ENCODE data around the gene MEA1.

The MEA1 gene

DNA sequence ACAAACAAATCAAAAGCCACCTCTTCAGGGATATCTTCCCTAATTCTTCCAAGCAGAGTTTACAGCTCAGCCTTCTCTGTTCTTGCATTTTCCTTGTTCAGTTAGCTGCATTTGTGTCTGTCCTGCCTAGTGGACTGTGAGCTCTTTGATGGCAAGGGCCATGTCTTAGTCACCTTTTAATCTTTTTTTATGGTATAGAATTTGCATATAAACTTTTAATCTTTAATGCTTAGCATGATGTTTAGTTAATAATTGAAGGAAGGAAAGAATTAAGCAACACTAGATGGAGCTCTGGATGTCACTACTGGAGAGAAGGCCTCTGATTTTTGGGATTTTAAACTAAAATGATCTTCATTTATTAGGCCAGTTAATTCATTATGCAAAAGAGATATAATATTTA lies 17.2 kb downstream of the MEA1 start:
- FAIRE-seq (no peak), DNase-seq (ENCODE audit: insufficient read length, low spot score) (no peak)
- no peak for TF ChIP-seq POLR2AphosphoS5 (IDR thresholded peaks at IDR 0.05; ENCODE audit: low read depth, low read length)
- no peak for TF ChIP-seq TAF1 (IDR thresholded peaks at IDR 0.05; ENCODE audit: low read depth, low read length)
- no peak for TF ChIP-seq POLR2A (IDR thresholded peaks at IDR 0.05; ENCODE audit: low read depth, low read length)
- no peak for TF ChIP-seq POU2F2 (IDR thresholded peaks at IDR 0.05; ENCODE audit: low read depth, low read length)
- no peak for TF ChIP-seq SPI1 (IDR thresholded peaks at IDR 0.05; ENCODE audit: low read depth, low read length)
- no peak for TF ChIP-seq PAX5 (IDR thresholded peaks at IDR 0.05; ENCODE audit: insufficient read depth, low read length, severe bottlenecking)

DNA sequence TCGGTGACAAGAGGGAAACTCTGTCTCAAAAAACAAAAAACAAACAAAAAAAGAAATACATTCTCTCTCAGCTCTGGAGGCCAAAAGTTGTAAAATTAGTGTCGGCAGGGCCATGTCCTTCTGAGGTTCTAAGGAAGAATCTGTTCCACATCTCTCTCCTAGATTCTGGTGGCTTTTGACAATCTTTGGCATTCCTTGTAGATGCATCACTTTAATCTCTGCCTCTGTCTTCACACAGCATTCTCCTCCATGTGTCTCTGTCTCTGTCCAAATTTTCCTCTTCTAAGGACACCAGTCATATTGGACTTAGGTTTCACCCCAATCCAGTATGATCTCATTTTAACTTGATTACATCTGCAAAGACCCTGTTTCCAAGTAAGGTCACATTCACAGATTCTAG lies 20.3 kb downstream of the MEA1 start:
- FAIRE-seq (no peak), DNase-seq (ENCODE audit: insufficient read length, low spot score) (no peak)
- TF ChIP-seq TAF1 (IDR thresholded peaks at IDR 0.05; ENCODE audit: low read depth, low read length) (no peak), SPI1 (IDR thresholded peaks at IDR 0.05; ENCODE audit: low read depth, low read length) (no peak), POLR2A (IDR thresholded peaks at IDR 0.05; ENCODE audit: low read depth, low read length) (no peak), POU2F2 (IDR thresholded peaks at IDR 0.05; ENCODE audit: low read depth, low read length) (no peak), POLR2AphosphoS5 (IDR thresholded peaks at IDR 0.05; ENCODE audit: low read depth, low read length) (no peak), PAX5 (IDR thresholded peaks at IDR 0.05; ENCODE audit: insufficient read depth, low read length, severe bottlenecking) (no peak)

DNA sequence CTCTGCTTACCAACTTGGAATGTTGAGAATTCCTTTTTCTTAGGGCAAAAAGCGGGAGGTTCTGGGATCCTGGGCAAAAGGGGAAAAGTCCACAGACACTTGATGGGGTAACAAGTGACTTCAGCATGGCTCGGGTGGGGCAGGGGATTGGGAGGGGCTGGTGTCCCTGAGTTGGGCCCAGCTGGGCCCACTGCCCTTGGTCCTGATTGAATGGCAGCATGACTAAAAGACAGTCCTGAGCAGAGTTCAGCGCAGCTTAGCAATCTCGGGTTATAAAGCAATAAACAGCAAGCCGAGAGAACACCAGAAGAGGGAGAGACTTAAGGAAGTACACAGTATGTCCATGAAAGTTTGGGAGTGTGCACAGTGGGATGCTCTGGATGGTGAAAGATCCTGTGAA lies 23.8 kb downstream of the MEA1 start:
- DNase-seq (ENCODE audit: insufficient read length, low spot score) (no peak), FAIRE-seq (no peak)
- TF ChIP-seq POU2F2 (IDR thresholded peaks at IDR 0.05; ENCODE audit: low read depth, low read length) = no peak
- TF ChIP-seq SPI1 (IDR thresholded peaks at IDR 0.05; ENCODE audit: low read depth, low read length) = no peak
- TF ChIP-seq TAF1 (IDR thresholded peaks at IDR 0.05; ENCODE audit: low read depth, low read length) = no peak
- no peak for TF ChIP-seq POLR2A (IDR thresholded peaks at IDR 0.05; ENCODE audit: low read depth, low read length)
- TF ChIP-seq PAX5 (IDR thresholded peaks at IDR 0.05; ENCODE audit: insufficient read depth, low read length, severe bottlenecking) = no peak
- TF ChIP-seq POLR2AphosphoS5 (IDR thresholded peaks at IDR 0.05; ENCODE audit: low read depth, low read length) = no peak

DNA sequence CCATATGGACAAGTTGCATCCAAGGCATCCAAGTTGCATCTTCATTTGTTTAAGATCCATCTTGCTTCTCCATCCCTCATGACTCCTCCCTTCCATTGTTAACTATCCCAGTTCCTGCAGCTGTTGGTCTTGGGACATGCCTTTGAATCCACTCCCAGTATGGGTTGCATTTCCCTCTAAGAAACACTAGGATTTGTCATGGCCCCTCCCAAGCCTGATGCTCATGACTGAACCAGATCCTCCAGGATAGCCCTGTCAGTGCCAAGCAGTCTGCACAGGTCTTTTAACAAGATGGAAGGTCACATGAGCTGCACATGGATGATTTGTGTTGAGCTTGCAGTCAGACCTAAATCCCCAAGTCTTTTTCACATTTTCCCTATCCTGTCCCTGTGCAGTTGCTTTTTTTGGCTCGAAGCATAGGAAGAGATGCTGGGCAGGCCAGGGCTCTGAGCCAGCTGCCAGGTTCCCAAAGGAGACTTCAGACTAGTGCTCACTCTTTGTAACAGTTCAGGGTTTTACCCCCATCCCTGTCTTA lies 25.2 kb downstream of the MEA1 start:
- DNase-seq (ENCODE audit: insufficient read length, low spot score) (no peak), FAIRE-seq (no peak)
- no peak for TF ChIP-seq SPI1 (IDR thresholded peaks at IDR 0.05; ENCODE audit: low read depth, low read length)
- no peak for TF ChIP-seq POLR2A (IDR thresholded peaks at IDR 0.05; ENCODE audit: low read depth, low read length)
- no peak for TF ChIP-seq TAF1 (IDR thresholded peaks at IDR 0.05; ENCODE audit: low read depth, low read length)
- no peak for TF ChIP-seq POLR2AphosphoS5 (IDR thresholded peaks at IDR 0.05; ENCODE audit: low read depth, low read length)

DNA sequence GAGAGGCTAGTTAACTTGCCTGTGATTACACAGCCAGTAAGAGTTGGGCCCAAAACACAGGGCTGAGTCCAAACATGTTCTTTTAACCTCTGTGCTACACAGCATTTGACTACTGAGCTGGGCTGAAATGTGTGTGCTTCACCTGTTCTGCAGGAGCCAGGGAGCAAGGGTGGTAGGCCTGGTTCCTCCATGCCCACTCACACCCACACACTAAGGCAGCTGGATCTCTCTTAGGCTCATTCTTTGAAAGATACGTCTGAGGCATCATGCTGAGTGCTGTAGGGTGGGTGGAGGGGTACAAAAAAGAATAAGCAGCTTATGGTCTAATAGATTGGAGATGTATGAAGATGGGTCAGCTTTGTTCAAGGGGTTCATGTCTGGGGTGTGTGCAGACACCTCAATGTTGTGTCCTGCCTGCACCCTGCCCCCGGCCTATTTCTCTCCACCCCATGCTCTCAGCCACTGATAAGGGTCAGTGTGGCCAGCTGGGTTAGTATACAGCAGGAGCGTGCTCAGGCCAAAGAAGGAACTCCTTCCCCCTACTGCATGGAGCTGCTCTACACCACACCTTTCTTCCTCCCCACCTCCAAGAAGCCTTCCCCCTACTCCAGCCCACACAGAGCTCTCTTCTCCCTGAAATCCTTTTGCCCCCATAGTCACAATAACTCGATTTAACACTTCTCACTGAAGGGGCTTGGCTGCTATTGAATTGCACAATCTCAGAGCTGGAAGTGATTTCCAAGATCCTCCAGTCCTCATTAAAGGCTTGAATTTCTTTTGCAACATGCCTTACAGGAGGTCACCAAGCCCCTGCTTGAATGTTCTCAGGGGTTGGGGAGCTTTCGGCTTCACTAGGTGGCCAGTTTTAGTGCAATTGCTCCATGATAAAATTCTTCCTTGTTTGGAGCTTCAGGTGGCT lies 26.0 kb downstream of the MEA1 start:
- FAIRE-seq (no peak), DNase-seq (ENCODE audit: insufficient read length, low spot score) (no peak)
- TF ChIP-seq POLR2AphosphoS5 (IDR thresholded peaks at IDR 0.05; ENCODE audit: low read depth, low read length) (no peak), POLR2A (IDR thresholded peaks at IDR 0.05; ENCODE audit: low read depth, low read length) (no peak), SPI1 (IDR thresholded peaks at IDR 0.05; ENCODE audit: low read depth, low read length) (no peak), PAX5 (IDR thresholded peaks at IDR 0.05; ENCODE audit: insufficient read depth, low read length, severe bottlenecking) (no peak)

GRCh38 chr6:42984924-42985475 lies 28.7 kb downstream of the MEA1 start:
- no peak for DNase-seq (ENCODE audit: insufficient read length, low spot score)
- FAIRE-seq = peak; percentile 28
- TF ChIP-seq POU2F2 (IDR thresholded peaks at IDR 0.05; ENCODE audit: low read depth, low read length) (no peak), PAX5 (IDR thresholded peaks at IDR 0.05; ENCODE audit: insufficient read depth, low read length, severe bottlenecking) (no peak), SPI1 (IDR thresholded peaks at IDR 0.05; ENCODE audit: low read depth, low read length) (no peak), POLR2A (IDR thresholded peaks at IDR 0.05; ENCODE audit: low read depth, low read length) (no peak), TAF1 (IDR thresholded peaks at IDR 0.05; ENCODE audit: low read depth, low read length) (no peak), POLR2AphosphoS5 (IDR thresholded peaks at IDR 0.05; ENCODE audit: low read depth, low read length) (no peak)

DNA sequence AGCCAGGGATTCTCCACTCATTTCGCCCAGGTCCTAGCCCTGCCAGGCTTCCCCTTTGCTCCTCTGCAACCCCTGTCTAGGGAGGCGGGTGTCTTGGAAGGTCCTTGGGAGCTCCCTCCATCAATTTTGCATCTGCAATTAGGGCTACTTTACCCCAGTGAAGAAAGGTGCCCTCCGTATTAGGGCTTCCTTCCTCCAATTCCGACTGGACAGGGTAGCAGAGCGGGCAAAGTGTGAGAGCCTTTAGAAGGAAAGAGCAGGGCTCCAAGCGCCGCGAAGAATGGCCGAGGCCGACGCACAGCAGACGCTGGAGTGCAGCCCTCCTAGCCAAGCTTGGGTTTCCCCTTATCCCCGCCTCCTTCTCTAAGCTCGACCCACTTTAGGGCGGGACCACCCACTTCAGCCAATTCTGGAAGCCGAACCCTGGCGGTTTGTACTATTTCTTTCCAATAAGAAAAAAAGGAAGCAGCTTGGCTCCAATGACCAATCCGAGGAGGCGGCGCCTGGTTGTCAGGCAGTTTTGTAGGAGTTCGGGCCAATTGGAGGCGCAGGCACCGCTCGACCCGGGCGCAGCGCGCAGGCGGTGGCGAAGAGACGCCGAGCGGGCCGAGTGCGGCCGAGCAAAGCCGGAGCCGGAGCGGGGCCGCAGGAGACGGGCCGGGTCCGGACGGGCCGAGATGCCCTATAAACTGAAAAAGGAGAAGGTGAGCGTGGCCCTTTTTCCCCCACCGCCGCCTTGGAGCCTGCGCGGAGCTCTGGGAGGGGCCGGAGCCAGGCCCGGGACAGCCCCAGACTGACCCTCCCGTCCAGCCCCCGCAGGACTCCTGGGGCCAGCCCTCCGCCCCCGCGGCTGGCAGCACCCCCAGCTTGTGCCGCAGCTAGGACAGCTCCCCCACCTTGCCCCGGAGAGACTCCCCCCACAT lies 29.5 kb downstream of the MEA1 start, which contains the start of gene PPP2R5D:
Gene PPP2R5D (plus strand): TSS at position 570 of the 923 bp plus-strand sequence. CDS start 108 bp downstream, at position 678.
- FAIRE-seq (peak; percentile 93), DNase-seq (ENCODE audit: insufficient read length, low spot score) (peak; percentile 96)
- TF ChIP-seq PAX5 (IDR thresholded peaks at IDR 0.05; ENCODE audit: insufficient read depth, low read length, severe bottlenecking) = peak; percentile 29
- peak; percentile 91 for TF ChIP-seq POLR2A (IDR thresholded peaks at IDR 0.05; ENCODE audit: low read depth, low read length)
- peak; percentile 81 for TF ChIP-seq TAF1 (IDR thresholded peaks at IDR 0.05; ENCODE audit: low read depth, low read length)
- TF ChIP-seq POLR2AphosphoS5 (IDR thresholded peaks at IDR 0.05; ENCODE audit: low read depth, low read length) = peak; percentile 84
- TF ChIP-seq SPI1 (IDR thresholded peaks at IDR 0.05; ENCODE audit: low read depth, low read length) = 0 out of 2 replicates have a peak, but pooled peaks have one; percentile 10
- TF ChIP-seq POU2F2 (IDR thresholded peaks at IDR 0.05; ENCODE audit: low read depth, low read length) = 0 out of 2 replicates have a peak, but pooled peaks have one; percentile 15

- FAIRE-seq (no peak), DNase-seq (ENCODE audit: insufficient read length, low spot score) (no peak)
- TF ChIP-seq POLR2A (IDR thresholded peaks at IDR 0.05; ENCODE audit: low read depth, low read length) = no peak
- TF ChIP-seq POU2F2 (IDR thresholded peaks at IDR 0.05; ENCODE audit: low read depth, low read length) = no peak
- no peak for TF ChIP-seq POLR2AphosphoS5 (IDR thresholded peaks at IDR 0.05; ENCODE audit: low read depth, low read length)
- no peak for TF ChIP-seq PAX5 (IDR thresholded peaks at IDR 0.05; ENCODE audit: insufficient read depth, low read length, severe bottlenecking)
- TF ChIP-seq TAF1 (IDR thresholded peaks at IDR 0.05; ENCODE audit: low read depth, low read length) = no peak
- no peak for TF ChIP-seq SPI1 (IDR thresholded peaks at IDR 0.05; ENCODE audit: low read depth, low read length)
Observed at GRCh38 chr6:42981836-42982235, 31.9 kb downstream of the MEA1 start.
